Stimulated activated CD4-positive, alpha-beta T cell treated with anti-CD3 and anti-CD28 coated beads, TNF-alpha, amount 100 ng/mL, for 4 hours (primary cell): ENCODE results near the gene S100A2.
"Not testable (repeated sequence)": the region's sequence is repeated elsewhere in the genome, so short reads cannot be mapped to it uniquely, and the experiment has no call there.

ENCODE experiments used
- DNase-seq, 3 experiments: peaks; one replicate each; pipeline ENCODE4 v3.0.0-alpha.2; 2020; ENCODE audit warnings: low read depth in 3 of 3

The S100A2 gene

GRCh38 chr1:153588482-153588881, 22.8 kb upstream of the S100A2 start:
- no peak for DNase-seq

- not testable (repeated sequence) for DNase-seq
Measured at GRCh38 chr1:153588033-153588432, 22.4 kb upstream of the S100A2 start.

- no peak for DNase-seq
Measured at GRCh38 chr1:153587314-153587713, 21.7 kb upstream of the S100A2 start.

- no peak for DNase-seq
Measured at GRCh38 chr1:153586347-153586746, 20.7 kb upstream of the S100A2 start.

- no peak for DNase-seq
Measured at GRCh38 chr1:153585006-153585405, 19.4 kb upstream of the S100A2 start.

GRCh38 chr1:153583976-153584375, 18.3 kb upstream of the S100A2 start:
- no peak for DNase-seq

- DNase-seq: not testable (repeated sequence)
Measured at GRCh38 chr1:153583514-153583913, 17.9 kb upstream of the S100A2 start.

GRCh38 chr1:153582836-153583235, 17.2 kb upstream of the S100A2 start:
- not testable (repeated sequence) for DNase-seq

- no peak for DNase-seq
Measured at GRCh38 chr1:153578936-153579335, 13.3 kb upstream of the S100A2 start.

GRCh38 chr1:153578490-153578889, 12.8 kb upstream of the S100A2 start:
- DNase-seq: no peak

- DNase-seq: no peak
Measured at GRCh38 chr1:153577624-153578051, 12.0 kb upstream of the S100A2 start.

GRCh38 chr1:153577138-153577537, 11.5 kb upstream of the S100A2 start:
- no peak for DNase-seq

- DNase-seq: not testable (repeated sequence)
Measured at GRCh38 chr1:153575497-153575896, 9.9 kb upstream of the S100A2 start.

GRCh38 chr1:153575081-153575491, 9.4 kb upstream of the S100A2 start:
- DNase-seq: not testable (repeated sequence)

- DNase-seq: no peak
Measured at GRCh38 chr1:153573351-153573750, 7.7 kb upstream of the S100A2 start.

GRCh38 chr1:153572569-153573015, 6.9 kb upstream of the S100A2 start:
- peak in 2 of 3 experiments; percentile 23 to 29 for DNase-seq

GRCh38 chr1:153571706-153572105, 6.1 kb upstream of the S100A2 start:
- no peak for DNase-seq

GRCh38 chr1:153570874-153571273, 5.2 kb upstream of the S100A2 start:
- DNase-seq: no peak

- no peak for DNase-seq
Measured at GRCh38 chr1:153569465-153569864, 3.8 kb upstream of the S100A2 start.

- peak; percentile 63 to 70 (median 69) for DNase-seq
Measured at GRCh38 chr1:153568367-153569099, 2.9 kb upstream of the S100A2 start.

GRCh38 chr1:153567621-153568366, 2.1 kb upstream of the S100A2 start:
- DNase-seq: no peak

GRCh38 chr1:153566414-153567371, 1.0 kb upstream of the S100A2 start:
- DNase-seq: peak; percentile 71 to 89 (median 82)
